HG02642 (cell line): ENCODE data around the gene TMEM143.
A peak's percentile ranks its signal among the peaks of the same experiment; 100 is the strongest.
"Not testable (repeated sequence)": the region's sequence is repeated elsewhere in the genome, so short reads cannot be mapped to it uniquely, and the experiment has no call there.

Source experiments
- ATAC-seq: cut with Tn5 transposase; IDR thresholded peaks from one replicate; pipeline ENCODE4 v1.9.1; 2021; ENCODE audit warnings: mild to moderate bottlenecking; ENCODE audit not compliant: unreplicated experiment, poor library complexity

TMEM143 gene

GRCh38 chr19:48363810-48364597 lies at the start of gene TMEM143, which contains the start of gene SYNGR4:
Gene TMEM143, minus strand, starts transcription at chr19:48363940. Its CDS starts 20 bp downstream, at chr19:48363920.
Gene SYNGR4, plus strand, starts transcription at chr19:48364367. Its CDS starts 1,476 bp downstream, at chr19:48365843.
- peak; percentile 87 for ATAC-seq

- no peak for ATAC-seq
These were observed 42.1 kb upstream of the TMEM143 start for GRCh38 chr19:48405850-48406249.

- ATAC-seq: no peak
These were observed 41.4 kb upstream of the TMEM143 start for GRCh38 chr19:48405010-48405659.

GRCh38 chr19:48403606-48404005 lies 39.9 kb upstream of the TMEM143 start:
- ATAC-seq: peak; percentile 58

DNA sequence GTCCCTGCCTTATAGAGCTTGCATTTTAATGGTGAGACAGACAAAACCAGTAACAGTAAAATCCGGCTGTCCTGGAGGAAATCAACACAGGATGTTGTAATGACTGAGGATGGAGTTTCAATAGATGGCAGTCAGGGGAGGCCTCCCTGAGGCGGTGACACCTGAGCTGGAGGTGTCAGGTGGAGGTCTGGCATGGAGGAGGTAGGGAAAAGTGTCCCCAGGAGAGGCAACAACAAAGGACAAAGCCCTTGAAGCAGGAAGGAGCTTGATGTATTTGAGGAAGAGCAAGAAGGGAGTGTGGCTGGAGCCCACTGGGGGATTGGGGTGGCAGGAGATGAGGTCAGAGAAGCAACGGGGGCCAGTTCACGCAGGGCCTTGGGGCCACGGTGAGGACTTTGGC lies 37.5 kb upstream of the TMEM143 start:
- no peak for ATAC-seq

- no peak for ATAC-seq
These were observed 36.4 kb upstream of the TMEM143 start for GRCh38 chr19:48400018-48400742.

DNA sequence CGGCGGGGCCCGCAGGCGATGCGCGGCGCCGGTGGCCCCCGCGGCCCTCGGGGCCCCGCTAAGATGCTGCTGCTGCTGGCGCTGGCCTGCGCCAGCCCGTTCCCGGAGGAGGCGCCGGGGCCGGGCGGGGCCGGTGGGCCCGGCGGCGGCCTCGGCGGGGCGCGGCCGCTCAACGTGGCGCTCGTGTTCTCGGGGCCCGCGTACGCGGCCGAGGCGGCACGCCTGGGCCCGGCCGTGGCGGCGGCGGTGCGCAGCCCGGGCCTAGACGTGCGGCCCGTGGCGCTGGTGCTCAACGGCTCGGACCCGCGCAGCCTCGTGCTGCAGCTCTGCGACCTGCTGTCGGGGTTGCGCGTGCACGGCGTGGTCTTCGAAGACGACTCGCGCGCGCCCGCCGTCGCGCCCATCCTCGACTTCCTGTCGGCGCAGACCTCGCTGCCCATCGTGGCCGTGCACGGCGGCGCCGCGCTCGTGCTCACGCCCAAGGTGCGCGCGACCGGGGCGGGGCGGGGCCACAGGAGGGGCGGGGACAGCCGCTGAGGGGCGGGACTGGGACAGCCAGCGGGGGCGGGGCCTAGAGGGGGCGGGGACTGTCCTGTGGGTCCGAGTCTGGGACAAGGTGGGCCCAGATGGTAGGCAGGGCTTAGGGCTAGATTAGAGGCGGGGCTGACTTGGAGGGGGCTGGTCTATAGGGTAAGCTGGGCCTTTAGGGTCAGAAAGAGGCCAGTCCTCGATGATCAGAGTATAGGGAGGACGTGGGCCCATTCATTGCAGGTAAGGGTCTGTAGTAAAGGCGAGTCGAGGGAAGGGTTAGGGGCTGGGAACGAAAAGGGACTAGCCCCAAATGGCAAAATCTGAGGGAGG lies 34.9 kb upstream of the TMEM143 start:
- ATAC-seq: peak; percentile 50

DNA sequence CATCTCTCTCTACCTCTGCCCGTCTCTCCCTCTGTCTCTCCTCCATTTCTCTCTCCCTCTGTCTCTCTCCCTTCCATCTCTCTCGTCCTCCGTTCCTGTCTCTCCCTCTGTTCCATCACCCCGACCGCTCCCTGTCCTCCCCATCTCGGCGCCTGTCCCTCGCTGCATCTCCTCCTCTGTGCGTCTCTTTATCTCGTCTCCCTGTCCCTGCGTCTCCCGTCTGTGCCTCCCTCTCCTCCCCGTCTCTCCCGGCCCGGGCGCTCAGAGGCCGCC lies 34.3 kb upstream of the TMEM143 start:
- no peak for ATAC-seq

GRCh38 chr19:48397263-48398101 lies 33.7 kb upstream of the TMEM143 start:
- no peak for ATAC-seq

- no peak for ATAC-seq
These were observed 33.1 kb upstream of the TMEM143 start for GRCh38 chr19:48396824-48397176.

DNA sequence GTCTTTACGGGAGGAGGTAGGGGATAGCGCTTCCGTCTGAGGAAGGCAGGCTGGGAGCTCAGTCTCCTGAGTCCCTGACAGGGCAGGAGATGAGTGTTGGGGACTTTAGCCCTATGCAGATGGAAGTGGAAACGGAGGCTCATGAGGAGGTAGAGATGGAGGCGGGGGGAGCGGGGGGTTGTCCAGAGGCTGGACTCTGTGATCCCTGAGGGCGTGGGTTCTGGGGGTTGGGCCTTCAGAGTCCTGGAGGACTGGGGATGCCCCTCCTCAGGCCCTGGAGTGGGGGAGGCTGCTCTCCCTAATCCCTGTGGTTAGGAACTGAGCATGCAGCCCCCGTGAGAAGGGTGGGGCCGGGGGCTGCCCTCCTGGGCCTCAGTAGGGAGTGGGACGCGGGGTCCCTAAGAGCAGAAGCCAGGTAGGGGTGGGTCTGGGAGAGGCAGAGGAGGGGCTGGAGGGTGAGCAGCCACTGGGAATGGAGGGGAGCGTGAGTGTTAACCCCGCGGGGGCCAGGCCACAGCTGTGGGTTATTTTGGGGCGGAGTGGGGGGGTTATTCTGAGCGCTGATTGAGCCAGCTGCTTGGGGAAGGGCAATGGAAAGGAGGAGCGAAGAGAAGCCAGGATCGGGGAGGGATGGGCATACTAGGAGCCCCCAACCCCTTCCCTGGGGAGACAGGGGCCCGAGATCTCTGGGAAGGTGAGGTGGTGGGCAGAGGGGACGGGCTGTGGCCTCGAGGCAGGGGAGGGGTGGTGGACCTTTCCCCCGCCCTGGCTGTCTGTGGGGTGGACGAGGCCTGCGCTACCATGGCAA lies 32.5 kb upstream of the TMEM143 start:
- ATAC-seq: no peak

GRCh38 chr19:48395499-48395898 lies 31.8 kb upstream of the TMEM143 start:
- ATAC-seq: no peak

- no peak for ATAC-seq
These were observed 31.4 kb upstream of the TMEM143 start for GRCh38 chr19:48395170-48395455.

GRCh38 chr19:48394331-48395169 lies 30.8 kb upstream of the TMEM143 start:
- no peak for ATAC-seq

GRCh38 chr19:48393559-48394330 lies 30.0 kb upstream of the TMEM143 start, which contains the start of gene GRIN2D:
Gene GRIN2D, plus strand, starts transcription at chr19:48393668. Its CDS starts 4,725 bp downstream, at chr19:48398393.
- no peak for ATAC-seq

DNA sequence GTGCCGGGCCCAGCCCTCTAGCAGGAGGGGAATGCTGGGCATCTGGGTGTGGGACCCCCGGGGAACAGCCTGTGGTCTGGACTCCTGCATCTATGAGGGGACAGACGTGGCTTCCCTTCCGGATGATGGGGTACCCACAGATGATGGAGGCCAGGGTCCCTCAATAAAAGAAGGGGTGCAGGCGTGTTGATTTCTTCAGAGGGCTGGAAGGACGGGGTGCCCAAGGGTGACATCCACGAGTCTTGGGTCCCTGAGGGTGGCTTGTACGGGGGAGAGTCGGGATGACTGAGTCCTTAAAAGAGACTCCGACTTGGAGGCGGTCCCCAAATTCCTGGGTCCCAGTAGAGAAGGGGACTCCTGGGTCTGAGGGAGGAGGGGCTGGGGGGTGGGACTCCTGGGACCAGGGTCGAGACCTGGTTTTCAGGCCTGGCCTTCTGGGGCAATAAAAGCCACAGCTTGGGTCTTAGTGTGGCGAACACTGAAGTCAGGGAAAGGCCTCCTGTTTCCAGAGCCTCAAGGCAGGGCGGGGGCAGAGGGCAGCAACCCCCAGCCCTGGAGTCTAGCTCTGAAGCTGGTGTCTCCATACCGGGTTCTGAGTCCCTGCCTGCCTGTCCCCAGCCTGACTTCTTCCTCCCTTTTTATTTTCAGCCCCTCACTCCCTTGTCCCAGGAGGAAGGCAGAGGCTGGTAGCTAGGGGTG lies 29.3 kb upstream of the TMEM143 start:
- ATAC-seq: no peak

GRCh38 chr19:48392006-48392344 lies 28.2 kb upstream of the TMEM143 start:
- not testable (repeated sequence) for ATAC-seq
